ENCODE data around the gene POLR3G.

The POLR3G gene

DNA sequence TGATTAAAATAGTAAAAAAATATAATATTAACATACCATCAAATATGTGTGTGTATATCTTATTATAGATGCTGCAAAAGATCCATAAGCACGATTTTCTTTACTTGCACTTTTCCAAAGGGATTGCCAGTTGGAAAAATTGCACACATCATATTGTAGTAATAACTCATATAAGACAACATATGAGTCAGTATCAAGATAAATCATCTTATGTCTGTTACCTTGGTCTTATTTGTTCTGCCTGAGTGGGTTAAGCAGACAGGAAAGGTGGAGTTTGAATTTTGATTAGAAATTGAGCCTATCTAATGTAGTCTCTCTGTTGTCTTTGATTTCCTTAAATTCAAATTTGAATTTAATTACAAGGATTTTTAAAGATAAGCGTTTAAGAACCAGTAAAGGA is 30.1 kb downstream of the POLR3G start:
- DNase-seq, result no peak

DNA sequence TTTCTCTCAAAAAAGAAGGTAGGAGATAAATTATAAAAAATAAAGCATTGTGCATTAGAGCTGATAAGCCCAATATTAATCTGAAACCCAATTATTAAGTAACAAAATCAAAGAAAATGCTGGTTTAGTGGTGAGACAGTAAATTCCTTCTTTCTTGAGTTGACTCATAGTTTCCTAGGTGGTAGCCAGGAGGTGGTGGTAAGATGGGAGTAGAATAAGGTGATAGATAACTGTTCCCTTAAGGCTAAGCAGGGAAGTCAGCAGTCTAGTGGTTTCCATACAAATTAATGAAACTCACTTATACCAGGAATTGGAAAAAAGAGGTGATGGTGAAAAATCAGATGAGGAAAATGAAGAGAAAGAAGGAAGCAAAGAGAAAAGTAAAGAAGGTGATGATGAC is 31.6 kb downstream of the POLR3G start:
- DNase-seq, result no peak

DNA sequence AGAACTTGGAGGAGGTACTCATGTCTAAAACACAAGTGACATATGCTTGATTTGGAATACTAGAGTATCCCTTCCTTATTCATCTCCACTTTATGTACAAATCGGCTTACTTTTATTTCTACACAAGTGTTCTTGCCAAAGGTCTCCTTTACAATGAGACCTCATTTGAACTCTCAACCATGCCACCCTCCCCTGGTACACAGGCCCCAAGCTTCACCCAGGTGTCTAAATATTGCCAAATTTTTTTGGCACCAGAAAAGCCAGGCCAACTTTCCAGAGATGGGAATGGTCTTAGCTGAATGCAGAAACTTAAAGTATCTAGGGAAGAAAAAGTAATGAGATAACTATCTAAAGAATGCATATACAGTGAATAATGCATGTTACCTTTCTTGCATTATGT is 35.8 kb downstream of the POLR3G start:
- DNase-seq, result no peak

DNA sequence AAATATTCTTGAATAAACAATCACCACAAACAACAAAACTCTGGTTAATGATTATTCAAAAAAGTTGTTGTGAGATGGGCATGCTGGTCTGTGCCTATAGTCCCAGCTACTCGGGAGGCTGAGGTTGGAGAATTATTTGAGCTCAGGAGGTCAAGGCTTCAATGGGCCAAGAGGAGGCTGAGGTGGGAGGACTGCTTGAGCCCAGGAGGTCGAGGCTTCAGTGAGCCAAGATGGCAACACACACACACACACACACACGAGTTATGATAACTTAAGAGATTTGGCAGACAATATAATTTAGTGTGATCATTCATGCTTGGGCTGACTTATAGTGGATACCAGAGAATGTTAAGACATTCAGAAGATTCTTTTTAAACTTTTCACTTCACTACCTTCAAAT is 39.9 kb downstream of the POLR3G start:
- DNase-seq, result no peak

DNA sequence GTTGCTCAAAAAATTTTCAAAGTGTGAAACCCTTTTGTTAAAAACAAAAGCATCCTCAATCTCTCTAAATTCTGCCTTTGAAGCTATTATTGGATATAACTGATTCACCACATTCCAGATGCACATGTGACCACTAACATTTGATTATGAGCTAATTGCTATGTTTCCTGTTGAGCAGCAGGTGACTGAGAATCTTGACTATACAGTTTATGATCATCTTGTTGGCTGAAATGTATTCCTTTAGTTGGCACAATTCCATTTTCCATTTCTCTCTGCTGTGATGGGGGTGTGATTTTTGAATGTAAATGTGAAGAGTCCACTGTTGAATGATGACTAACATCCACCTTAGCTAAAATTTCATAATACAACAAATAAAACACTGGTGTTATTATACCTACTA is 44.0 kb downstream of the POLR3G start:
- DNase-seq, result peak; percentile 52

DNA sequence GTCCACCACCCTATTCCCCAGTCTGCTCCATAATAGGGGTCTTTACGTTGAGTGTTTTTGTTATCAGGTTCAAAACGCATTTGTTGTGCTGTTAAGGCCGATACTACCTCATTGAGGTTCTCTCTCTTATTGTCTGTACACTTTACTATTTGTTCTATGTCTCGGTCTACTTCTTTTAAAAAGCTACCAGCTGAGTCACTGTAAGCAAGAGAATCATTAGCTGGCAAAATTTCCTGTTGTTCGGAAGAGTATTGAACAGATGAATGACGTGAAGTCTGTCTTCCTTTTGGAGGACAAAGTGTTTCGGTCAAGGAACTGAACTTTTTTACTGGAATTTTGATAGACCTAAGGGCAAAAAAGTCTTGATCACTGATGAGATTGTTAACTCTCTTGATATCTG is 44.4 kb downstream of the POLR3G start:
- no peak for DNase-seq

DNA sequence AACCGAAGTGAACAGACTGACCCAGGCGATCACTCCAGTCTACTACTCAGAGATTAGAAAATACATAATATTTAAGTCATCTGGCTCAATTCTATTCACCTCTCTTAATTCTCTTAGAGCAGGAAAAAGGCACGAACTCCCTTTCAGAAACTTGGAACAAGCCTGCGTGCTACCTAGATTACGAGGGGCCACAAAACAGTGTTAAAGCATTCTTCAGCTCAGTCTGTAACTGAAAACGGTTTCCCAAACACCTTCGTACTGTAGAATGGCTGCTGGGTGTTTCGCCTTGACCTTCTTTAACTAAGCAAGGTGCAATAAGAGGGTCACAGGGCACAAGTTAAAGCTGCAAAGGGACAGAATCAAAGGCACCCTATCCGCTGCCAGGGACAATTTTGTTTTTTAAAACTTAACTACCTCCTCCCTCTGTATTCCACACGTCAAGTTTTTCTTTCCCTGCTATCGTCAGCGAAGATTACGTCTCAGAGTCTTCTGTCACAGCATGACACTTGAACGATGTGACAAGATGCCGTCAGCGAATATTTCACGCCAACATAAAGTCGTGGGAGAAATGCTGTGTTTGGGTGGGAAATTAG is 54.0 kb downstream of the POLR3G start:
- no peak for DNase-seq

DNA sequence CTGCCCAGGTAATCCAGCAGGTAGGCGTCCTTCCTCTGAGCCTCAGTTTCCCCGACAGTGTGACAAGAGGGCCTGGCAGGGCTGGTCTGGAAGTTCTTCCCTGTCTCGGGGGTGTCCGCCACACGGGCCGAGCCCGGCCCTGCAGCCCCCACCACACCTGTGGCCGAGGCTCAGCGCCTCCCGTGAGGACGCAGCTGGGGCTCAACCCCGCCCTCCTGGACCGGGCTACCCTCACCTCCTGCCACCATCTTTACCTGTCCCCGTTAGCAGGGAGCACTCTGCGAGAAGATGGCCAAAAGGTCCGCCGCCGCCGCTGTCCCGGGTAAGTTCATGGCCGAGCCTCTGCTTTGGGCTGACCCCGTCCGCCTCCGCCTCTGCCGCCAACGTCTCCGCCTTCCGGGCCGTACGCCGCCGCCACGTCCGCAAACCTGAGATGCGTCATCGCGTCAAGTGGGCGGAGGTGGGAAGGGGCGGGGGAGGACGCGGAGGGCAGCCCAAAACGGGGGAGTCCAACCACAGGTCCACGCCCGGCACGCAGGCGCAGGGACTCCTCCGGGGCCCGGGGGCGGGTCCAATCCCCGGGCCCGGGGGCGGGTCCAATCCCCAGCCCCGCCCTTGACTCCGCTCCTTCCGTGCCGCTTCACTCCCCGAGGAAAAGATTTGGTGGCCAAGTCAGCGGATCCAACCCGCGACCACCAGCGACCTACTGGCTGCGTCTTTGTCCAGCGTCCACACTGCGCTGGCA is 54.7 kb downstream of the POLR3G start, which contains the start of gene LYSMD3:
Gene LYSMD3 (minus strand): TSS at position 391 of the 745 bp plus-strand sequence. CDS start 4,295 bp downstream, outside the sequence.
- DNase-seq, result peak; percentile 88

DNA sequence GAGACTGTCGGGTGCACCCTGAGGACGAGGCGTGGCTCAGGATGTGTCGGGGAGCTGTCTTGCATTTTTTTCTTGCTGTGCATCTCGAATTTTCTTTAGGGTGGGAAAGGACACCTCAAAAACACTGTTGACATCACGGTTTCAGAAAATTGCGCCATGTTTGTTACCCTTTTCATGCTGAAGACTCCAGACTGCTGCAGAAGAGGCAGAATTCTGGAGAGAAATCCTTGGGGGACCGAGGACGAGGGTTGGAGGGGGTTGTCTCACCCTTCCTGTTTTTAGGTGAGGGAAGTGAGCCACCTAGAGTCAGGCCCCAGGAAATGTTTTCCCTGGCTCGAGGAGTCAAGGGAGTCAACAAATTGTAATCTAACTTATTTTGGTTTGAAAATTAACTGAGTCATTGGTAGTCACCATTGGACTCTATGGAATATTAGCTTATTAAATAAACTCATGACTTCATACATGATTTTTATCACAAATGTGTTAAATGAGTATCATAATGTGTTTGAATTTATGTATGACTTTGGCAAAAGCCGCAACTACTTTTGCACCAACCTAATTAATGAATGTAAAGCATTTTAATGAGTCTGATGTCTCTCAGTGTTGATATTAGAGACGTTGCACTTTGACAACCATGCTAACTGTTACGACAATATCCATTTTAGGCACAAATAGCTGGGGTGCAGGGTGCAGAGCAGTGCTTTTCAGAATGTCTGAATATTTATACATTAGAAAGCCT is 55.4 kb downstream of the POLR3G start:
- peak; percentile 64 for DNase-seq

DNA sequence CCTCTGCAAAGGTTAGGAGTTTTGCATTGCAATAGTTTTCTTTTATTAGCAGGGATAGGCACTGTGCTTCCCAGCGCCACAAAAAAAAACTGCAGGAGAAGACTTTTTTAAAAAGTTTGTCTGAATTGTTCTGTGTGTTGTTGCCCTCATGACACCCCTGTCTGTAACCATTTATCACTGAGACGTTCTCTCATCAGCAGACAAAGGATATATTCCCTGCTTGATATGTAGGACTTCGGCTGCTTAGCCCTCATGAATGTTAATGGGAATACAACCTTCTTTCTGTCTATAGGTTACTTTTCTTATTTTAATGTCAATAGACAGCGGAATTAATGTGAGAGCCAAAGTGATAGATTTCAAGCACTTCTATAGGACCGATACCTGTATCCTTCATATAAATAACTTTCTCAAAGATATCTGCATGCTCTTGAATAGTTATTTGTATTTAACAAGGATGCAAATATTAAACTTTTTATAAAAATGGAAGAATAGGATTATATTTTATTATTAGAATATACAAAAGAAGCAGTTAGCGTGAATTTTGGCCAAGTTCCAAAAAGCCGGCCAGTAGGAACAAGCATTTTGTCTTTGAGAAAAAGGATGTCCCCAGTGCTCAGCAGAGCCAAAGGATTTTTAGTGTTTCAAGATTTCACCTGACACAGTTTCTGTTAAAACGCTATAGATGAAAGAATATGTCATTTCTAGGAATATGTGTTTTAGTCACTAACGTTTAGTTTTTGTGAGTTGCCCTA is 56.2 kb downstream of the POLR3G start:
- DNase-seq, result no peak

DNA sequence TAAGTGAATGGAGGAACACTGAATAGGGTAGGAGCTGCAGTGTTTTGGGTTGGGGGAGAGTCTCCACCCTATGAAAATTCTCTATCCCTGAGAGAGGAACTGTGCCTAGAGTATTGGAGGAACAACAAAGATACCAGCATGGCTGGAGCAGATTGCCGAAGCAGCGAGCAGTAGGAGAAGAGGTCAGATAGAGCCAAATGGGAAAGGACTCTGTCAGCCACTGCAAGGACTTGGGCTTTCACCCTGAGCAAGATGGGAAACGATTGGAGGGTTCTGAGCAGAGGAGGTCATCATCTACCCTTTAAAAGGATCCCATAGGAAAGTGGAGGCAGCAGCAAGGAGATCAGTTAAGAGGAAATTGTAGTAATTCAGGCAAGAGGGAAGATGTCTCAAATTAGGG is 59.1 kb downstream of the POLR3G start:
- DNase-seq, result no peak

DNA sequence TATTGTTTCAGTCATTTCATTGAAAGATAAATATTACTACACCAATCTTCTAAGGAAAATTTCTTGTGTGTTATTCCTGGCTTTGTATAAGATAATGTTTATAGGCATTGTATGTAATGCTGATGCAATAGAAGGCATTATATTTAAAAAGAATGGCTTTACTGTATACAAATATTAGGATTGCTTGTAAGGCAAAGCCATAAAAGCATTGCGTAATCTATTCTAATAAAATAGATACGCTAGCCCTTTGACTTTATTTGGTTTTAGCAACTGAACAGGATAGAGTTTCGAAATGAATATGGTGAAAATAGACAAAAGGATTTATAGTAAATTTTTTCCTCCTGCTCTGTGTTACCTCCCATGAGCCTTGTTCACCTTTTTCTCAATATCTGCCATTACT is 60.3 kb downstream of the POLR3G start:
- no peak for DNase-seq

DNA sequence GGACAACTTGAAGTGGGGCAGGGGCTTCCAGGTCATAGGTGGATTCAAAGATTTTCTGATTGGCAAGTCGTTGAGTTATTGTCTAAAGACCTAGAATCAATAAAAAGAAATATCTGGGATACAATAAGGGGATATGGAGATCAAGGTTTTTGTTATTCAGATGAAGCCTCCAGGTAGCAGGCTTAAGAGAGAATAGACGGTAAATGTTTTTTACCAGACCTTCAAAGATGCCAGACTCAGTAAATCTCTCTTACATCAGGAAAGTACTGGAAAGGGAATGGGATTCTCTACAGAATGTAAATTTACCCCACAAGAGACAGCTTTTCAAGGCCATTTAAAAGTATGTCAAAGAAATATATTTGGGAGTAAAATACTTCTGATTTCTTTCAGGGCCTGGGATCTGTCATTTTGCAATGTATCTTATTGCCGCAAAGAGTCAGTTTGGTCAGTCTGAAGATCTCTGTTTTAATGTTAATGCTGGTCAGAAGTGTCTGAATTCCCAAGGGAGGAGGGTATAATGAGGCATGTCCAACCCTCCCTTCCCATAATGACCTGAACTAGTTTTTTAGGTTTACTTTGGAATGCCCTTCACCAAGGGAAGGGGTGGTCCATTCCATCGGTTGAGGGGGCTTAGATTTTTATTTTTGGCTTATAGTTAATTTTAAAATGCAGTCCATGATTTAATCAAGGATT is 68.3 kb downstream of the POLR3G start:
- no peak for DNase-seq

DNA sequence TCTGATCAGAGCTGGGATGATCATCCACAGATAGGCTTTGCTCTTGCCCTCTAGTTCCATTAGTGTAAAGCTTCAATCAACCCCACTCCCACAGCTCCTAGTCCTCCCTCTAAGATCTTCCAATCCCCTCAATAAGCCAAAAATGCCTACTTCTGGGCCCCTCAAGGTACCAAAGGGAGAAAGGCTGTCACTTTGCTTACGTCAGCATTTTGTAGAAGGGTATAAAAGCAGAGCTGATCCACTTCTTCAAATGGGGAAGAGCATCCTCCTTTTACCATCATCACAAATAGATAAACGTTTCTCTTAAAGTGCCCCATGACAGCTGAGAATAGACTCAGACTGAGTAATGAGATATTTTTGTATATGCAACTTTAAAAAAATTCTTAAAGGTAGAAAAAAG is 70.8 kb downstream of the POLR3G start:
- DNase-seq, result no peak

DNA sequence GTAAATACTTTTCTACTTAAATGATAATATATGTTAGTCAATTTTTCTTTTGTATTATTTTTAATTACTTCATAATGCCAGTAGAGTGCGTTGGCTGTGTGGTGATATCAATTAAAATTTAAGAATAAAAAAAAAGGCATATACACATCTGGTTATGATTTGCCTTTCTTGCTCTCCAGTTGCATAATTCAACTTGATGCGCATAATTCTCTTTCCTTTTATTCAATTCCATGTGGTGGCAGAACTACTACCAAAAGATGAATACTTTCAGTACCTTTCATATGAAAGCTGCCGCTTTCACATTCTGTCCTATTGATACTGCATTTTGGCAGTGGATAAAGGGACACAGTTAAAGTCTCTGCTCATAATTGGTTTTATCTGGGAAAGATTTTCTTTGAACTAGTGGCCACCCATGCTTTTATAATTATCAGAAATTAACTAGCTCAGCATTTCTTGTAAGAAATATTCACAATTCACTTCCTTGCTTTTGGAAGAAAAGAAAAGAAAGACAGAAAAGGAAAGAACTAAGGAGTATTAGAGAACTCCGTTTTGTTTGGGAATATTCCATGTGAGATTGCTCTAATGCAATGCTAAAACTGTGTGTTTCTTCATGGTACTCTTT is 71.7 kb downstream of the POLR3G start:
- no peak for DNase-seq

DNA sequence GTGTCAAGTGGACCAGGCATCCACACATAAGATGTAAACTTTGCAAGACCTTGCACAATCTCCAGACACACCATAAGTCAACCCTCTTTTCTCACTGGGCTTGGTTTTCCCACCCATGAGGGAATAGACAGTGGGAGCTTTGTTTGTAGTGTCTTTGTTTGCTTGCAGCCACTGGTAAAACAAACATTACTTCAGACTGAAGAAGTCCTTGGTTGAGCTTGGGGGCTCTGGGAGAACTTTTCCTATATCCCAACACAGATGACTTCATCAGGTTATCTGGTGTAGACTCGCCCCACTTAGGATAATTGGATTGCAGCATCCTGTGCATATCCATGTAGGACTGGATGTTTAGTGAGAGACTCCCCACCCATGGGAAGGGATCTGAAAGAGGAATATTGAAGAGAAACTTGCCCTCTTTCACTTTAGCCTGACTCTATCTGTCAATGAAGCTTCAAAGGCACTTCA is 72.4 kb downstream of the POLR3G start:
- no peak for DNase-seq

DNA sequence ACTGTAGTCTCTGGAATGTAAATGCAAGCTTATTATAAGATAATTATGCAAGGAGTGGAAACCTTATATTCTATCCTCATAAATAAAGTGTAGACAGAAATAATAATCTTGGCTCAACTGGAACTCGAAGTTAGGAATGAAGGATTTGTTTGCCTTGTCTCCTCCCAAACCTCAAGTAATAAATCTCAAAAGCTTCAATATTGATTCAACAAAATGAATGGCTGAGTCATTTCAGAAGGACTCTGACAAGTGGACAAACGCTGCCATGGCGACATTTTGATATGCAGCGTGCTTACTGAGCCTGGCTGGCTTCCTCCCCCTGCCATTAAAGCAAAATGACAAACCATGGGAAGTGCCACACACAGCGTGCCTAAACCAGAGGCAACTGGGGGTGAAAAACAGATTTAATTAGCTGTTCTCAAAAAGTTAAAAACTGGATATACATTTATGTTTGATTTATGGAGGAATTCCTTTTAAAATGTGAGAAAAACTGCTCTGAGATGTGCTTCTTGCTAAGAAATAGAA is 73.5 kb downstream of the POLR3G start:
- peak; percentile 83 for DNase-seq

DNA sequence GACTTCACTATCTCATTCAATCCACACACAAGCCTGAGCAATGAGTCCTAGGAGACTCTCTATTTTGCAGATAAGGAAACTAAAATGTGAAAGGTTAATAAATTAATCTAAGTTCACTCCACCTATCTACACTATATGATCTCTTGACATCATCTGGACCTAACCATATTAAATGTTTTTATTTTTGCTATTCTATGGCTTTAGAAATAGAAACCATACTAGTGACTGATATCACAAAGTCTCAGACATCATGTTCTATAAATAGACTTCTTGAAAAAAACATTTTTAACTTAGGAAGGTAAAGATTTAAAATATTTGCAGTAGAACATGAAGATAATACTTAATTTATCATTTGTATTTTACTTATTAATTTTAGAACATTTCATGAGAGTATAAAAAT is 74.6 kb downstream of the POLR3G start:
- no peak for DNase-seq

DNA sequence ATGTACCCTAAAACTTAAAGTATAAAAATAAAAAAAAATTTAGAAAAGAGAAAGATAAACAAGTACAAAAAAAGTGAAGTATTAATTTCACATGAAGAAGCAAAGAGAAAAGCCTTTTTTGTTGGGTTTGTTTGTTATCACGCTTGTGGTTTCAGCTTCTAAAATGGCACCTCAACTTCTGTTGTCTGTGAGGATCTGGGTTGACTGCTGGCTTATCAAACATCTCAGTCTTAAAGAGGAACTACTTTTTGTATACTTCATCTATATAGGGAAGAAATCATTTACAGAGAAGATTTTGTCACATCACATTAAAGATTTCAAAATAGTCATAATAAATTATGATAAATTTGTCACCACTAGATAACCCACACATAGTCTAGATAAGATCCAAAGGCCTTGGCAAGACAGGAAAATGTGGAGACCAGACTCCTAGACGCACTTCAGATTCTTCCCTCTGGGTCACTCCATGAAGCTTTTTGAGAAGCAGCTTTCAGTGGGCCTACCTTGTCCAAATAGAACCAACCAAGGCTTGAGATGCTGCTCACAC is 75.1 kb downstream of the POLR3G start:
- DNase-seq, result no peak

DNA sequence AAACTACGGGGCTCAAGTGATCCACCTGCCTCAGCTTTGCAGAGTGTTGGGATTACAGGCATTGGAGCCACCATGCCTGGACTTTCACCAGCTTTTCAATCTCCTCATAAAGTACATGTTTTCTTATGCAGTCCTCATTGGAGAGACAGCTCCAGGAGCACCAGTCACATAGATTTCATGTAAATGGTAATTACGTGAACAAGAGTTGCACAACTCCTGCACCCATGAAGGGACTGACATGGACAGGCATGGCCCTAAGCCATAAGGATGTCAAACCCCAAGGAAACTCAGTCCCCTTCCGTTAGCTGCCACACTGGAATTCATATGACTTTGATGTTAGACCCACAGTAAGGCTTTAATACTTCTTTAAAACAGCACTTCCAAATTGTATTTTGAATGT is 76.3 kb downstream of the POLR3G start:
- no peak for DNase-seq

DNA sequence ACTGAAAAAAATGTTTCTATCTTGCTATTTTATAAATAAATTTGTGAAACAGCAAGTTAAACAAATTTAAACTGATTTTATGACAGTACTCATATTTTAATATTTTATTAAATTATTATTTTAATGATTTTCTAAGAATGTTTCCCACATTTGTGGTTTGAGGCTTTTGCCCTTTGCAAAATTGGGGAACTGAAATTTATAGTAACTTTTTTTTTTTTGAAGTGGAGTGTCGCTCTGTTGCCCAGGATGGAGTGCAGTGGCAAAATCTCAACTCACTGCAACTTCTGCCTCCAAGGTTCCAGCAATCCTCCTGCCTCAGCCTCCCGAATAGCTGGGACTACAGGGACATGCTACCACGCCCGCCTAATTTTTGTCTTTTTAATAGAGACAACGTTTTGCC is 76.7 kb downstream of the POLR3G start:
- no peak for DNase-seq

DNA sequence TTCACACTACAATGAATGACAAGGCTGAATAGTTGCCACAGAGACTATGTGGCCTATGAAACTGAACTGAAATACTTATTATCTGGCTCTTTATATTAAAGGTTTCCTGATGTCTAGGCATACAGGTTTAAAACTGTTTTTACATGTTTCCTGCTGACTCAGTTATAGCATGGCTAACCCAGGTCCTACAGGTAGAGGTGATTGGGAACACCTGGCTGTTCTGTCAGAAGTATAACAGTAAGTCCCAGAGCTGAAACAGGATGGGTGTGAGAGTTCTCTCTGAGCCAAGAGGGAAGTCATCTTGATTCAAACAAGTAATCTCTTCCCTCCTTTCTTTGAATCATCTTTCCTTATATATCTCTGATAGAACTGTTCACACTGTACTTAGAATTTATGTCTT is 79.0 kb downstream of the POLR3G start:
- DNase-seq, result no peak
